Esophagus squamous epithelium (tissue), 4 donors: Measurements from ENCODE around the gene NAV2.

Experiments used
- CTCF ChIP-seq, 6 experiments: fragments of 450-650 bp in 4 of 6; fragments of 200-600 bp in 2 of 6; sonication (generic) in 2 of 6; IDR thresholded peaks; one replicate each; pipeline ENCODE4 v1.5.1; 2016 to 2019; ENCODE audit warnings: antibody characterized with exemption in 6 of 6, mild to moderate bottlenecking in 4 of 6, moderate library complexity in 4 of 6
- POLR2A ChIP-seq, 4 donors: fragments of 450-650 bp; IDR thresholded peaks; one replicate each; pipeline ENCODE4 v1.6.1; 2017; ENCODE audit warnings: antibody characterized with exemption in 4 of 4, mild to moderate bottlenecking in 4 of 4, moderate library complexity in 3 of 4

- TF ChIP-seq CTCF (IDR thresholded peaks at IDR 0.05) (no peak), POLR2A (IDR thresholded peaks at IDR 0.05) (no peak)
These were observed 109.4 kb downstream of the NAV2 start for GRCh38 chr11:19821993-19822392.
